H1 (cell line): ENCODE results near the gene MDC1. TPM values are rescaled to one million over a fixed set of nuclear protein-coding genes. Genes with fewer than 3 reads are reported as not detected.

ENCODE experiments used
- CBX5 ChIP-seq: fragments of 300-800, 300-1000 bp; sonication (generic); IDR thresholded peaks from 2 replicates; pipeline ENCODE4 v1.7.1; 2016; ENCODE audit warnings: antibody characterized with exemption, low read length, low read depth
- CREB1 ChIP-seq: IDR thresholded peaks from 2 replicates; pipeline ENCODE4 v1.6.1; 2012; ENCODE audit warnings: inconsistent platforms
- CTBP2 ChIP-seq: IDR thresholded peaks from 2 replicates; pipeline ENCODE4 v1.7.0; 2011; ENCODE audit warnings: borderline replicate concordance, mild to moderate bottlenecking, moderate library complexity, mixed read lengths, low read length; ENCODE audit not compliant: insufficient read depth, insufficient read length
- MAFK ChIP-seq: IDR thresholded peaks from 2 replicates; pipeline ENCODE4 v1.6.1; 2012; ENCODE audit warnings: low read depth, mild to moderate bottlenecking, improper control_type of control experiment, low read length
- MAX ChIP-seq: IDR thresholded peaks from 2 replicates; pipeline ENCODE4 v1.6.1; 2012; ENCODE audit warnings: inconsistent platforms
- PHF8 ChIP-seq: fragments of 200-600 bp; sonication (generic); conservative IDR thresholded peaks from 2 replicates; pipeline ENCODE4 v1.7.1; 2012; ENCODE audit warnings: low read depth, mild to moderate bottlenecking, inconsistent platforms, low read length, moderate library complexity
- POLR2AphosphoS5 ChIP-seq: IDR thresholded peaks from 2 replicates; pipeline ENCODE4 v1.6.1; 2011; ENCODE audit warnings: low read depth, low read length
- POU5F1 ChIP-seq: IDR thresholded peaks from 2 replicates; pipeline ENCODE4 v1.6.1; 2011; ENCODE audit warnings: low read depth, mild to moderate bottlenecking, low read length, moderate library complexity
- RFX5 ChIP-seq: IDR thresholded peaks from 2 replicates; pipeline ENCODE4 v1.6.1; 2011; ENCODE audit warnings: low read depth, low read length, improper control_type of control experiment, borderline replicate concordance
- RXRA ChIP-seq: IDR thresholded peaks from 2 replicates; pipeline ENCODE4 v1.6.1; 2011; ENCODE audit warnings: low read depth, mild to moderate bottlenecking, low read length, moderate library complexity; ENCODE audit not compliant: insufficient read depth
- TAF7 ChIP-seq: optimal IDR thresholded peaks from 2 replicates; pipeline ENCODE3; 2011; ENCODE audit warnings: low read depth, mild to moderate bottlenecking, inconsistent platforms, low read length, moderate library complexity, borderline replicate concordance
- ZNF274 ChIP-seq: IDR thresholded peaks from 2 replicates; pipeline ENCODE4 v1.7.0; 2012; ENCODE audit warnings: low read length, borderline replicate concordance; ENCODE audit errors: extremely low read depth
- polyA plus RNA-seq, 7 experiments: library from polyadenylated mRNA; depleted of rRNA in 3 of 7; stranded (reverse) in 5 of 7; unstranded in 2 of 7; fragments of >200 nt in 5 of 7; fragments of 200-250 nt in 2 of 7; gene quantifications; 1 replicate in 5 of 7; 2 replicates in 1 of 7; 4 replicates in 1 of 7; pipeline versions ENCODE4 v1.2.1 to v1.2.3, GENCODE V29; 2011 to 2013; ENCODE audit warnings: missing spikeins in 2 of 7, mixed read lengths in 2 of 7
- total RNA-seq: library from RNA; stranded (reverse); fragmentation: NEBNext Ultra II Directional; extraction: Animal tissue kit (Norgen Biotek cat#: 25700); gene quantifications from 2 replicates; pipeline ENCODE4 v1.2.1, GENCODE V29; 2021

MDC1 gene
- total and polyA plus RNA-seq, 2 of the 8 experiments (the other 6 are each of a cell fraction or from before 2014, with no cell fraction given) = 29.9 to 81.1 TPM

DNA sequence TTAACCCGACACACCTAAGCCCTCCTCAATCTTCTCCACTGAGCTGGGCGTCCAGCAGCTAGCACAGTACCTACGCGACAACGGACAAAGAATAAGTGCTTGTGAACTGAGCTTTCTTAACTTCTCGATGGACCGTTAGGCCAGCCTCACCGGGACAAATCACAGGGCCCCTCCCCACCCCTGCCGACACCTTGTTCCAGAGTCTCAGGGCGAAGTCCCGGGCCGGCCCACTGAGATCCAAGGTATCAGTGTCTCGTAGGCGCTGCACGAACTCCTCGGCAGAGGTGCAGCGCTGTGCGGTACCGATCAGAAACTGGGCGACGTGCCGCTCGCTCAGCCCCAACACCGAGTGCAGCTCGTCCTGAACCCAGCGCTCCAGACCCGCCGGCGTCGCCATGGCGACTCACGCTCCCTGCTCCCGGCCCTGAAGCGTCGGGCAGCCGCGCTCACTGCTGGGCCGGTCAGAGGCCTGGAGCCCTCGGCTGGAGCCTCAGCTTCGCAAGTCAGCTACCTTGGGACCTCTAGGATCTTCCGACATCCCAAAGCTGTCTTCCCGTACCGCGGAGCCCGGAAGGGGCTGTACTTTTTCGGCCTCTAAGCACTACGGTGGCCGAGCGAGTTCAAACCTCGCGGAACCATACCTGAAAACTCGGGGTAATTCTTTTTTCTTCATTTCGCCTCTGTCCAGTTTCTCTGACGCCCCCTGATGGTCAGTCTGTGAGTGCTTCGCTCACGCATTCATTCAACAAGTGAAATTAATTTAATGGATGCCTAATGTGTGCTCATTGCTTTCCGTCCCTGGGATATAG lies 44.4 kb downstream of the MDC1 start, which contains the start of gene DHX16 (continued):
- TF ChIP-seq RFX5 (no peak), CTBP2 (no peak), CBX5 (no peak), RXRA (no peak), MAFK (no peak), ZNF274 (no peak), POU5F1 (no peak), MAX (peak; percentile 8; the same call in 1 of the 2 replicates), TAF7 (peak; percentile 54), POLR2AphosphoS5 (no peak), CREB1 (peak; percentile 55; the same call in 1 of the 2 replicates), PHF8 (peak; percentile 56)
